KMS-11 (cell line): ENCODE measurements around the gene CACNG5.
"Not testable (repeated sequence)": the region's sequence is repeated elsewhere in the genome, so short reads cannot be mapped to it uniquely, and the experiment has no call there.

Source experiments
- H2AFZ ChIP-seq: fragments of 200-600 bp; sonication (generic); 2 replicates; pipeline ENCODE4 v1.6.1; 2016; ENCODE audit warnings: antibody characterized with exemption, mixed run types, low read depth
- H3K27ac ChIP-seq: fragments of 200-600 bp; sonication (generic); 2 replicates; pipeline ENCODE4 v1.6.1; 2016; ENCODE audit warnings: mild to moderate bottlenecking, mixed run types
- H3K27me3 ChIP-seq: fragments of 200-600 bp; sonication (generic); 2 replicates; pipeline ENCODE4 v1.6.1; 2017; ENCODE audit warnings: mild to moderate bottlenecking, low read depth, mixed run types, moderate library complexity; ENCODE audit not compliant: insufficient read depth
- H3K36me3 ChIP-seq: fragments of 200-600 bp; sonication (generic); 2 replicates; pipeline ENCODE4 v1.6.1; 2017; ENCODE audit warnings: mild to moderate bottlenecking, mixed run types; ENCODE audit not compliant: insufficient read depth
- H3K4me1 ChIP-seq: fragments of 200-600 bp; sonication (generic); 2 replicates; pipeline ENCODE4 v1.6.1; 2016; ENCODE audit warnings: mild to moderate bottlenecking, low read depth, mixed run types; ENCODE audit not compliant: poor library complexity, severe bottlenecking
- H3K4me2 ChIP-seq: fragments of 200-600 bp; sonication (generic); 2 replicates; pipeline ENCODE4 v1.7.0; 2016; ENCODE audit warnings: mild to moderate bottlenecking, mixed run types
- H3K4me3 ChIP-seq: fragments of 200-600 bp; sonication (generic); IDR thresholded peaks from 2 replicates; pipeline ENCODE4 v1.6.1; 2017; ENCODE audit warnings: low read depth, low read length, mixed read lengths; ENCODE audit not compliant: insufficient read depth
- H3K79me2 ChIP-seq: fragments of 200-600 bp; sonication (generic); 2 replicates; pipeline ENCODE4 v1.6.1; 2016; ENCODE audit warnings: low read depth, mixed run types; ENCODE audit not compliant: insufficient read depth
- H3K9ac ChIP-seq: fragments of 200-600 bp; sonication (generic); 2 replicates; pipeline ENCODE4 v1.6.1; 2016; ENCODE audit warnings: mild to moderate bottlenecking, mixed run types
- H4K20me1 ChIP-seq: fragments of 200-600 bp; sonication (generic); 2 replicates; pipeline ENCODE4 v1.6.1; 2016; ENCODE audit warnings: mild to moderate bottlenecking, mixed run types; ENCODE audit not compliant: insufficient read depth
- CTCF ChIP-seq: fragments of 200-600 bp; sonication (generic); conservative IDR thresholded peaks from 2 replicates; pipeline ENCODE4 v1.6.1; 2017; ENCODE audit warnings: low read depth, mild to moderate bottlenecking, antibody characterized with exemption, low read length, moderate library complexity, mixed read lengths

CACNG5 gene

GRCh38 chr17:66897141-66897540, 62.2 kb downstream of the CACNG5 start:
- H3K4me1 ChIP-seq, result no peaks in the 10 kb centered on the region
- H3K4me2 ChIP-seq, result no peak overlapping the region
- H3K27ac ChIP-seq, result no peak overlapping the region
- no peaks in the 10 kb centered on the region for H3K79me2 ChIP-seq
- H3K9ac ChIP-seq, result no peak overlapping the region
- no peaks in the 10 kb centered on the region for H3K27me3 ChIP-seq
- H4K20me1 ChIP-seq, result no peaks in the 10 kb centered on the region
- H3K36me3 ChIP-seq, result no peaks in the 10 kb centered on the region
- H3K4me3 ChIP-seq, result no peak overlapping the region
- TF ChIP-seq CTCF, result no peak
- no peak overlapping the region for H2AFZ ChIP-seq

- no peak overlapping the region for H3K27ac ChIP-seq
- no peak overlapping the region for H3K4me3 ChIP-seq
- no peak overlapping the region for H3K4me2 ChIP-seq
- H3K27me3 ChIP-seq, result no peaks in the 10 kb centered on the region
- no peaks in the 10 kb centered on the region for H4K20me1 ChIP-seq
- no peak for TF ChIP-seq CTCF
- no peaks in the 10 kb centered on the region for H3K4me1 ChIP-seq
- H3K9ac ChIP-seq, result no peak overlapping the region
- no peaks in the 10 kb centered on the region for H3K79me2 ChIP-seq
- no peak overlapping the region for H2AFZ ChIP-seq
- H3K36me3 ChIP-seq, result no peaks in the 10 kb centered on the region
Observed at GRCh38 chr17:66898536-66898935, 63.6 kb downstream of the CACNG5 start.

GRCh38 chr17:66900126-66901010, 65.5 kb downstream of the CACNG5 start:
- H3K9ac ChIP-seq, result no peak overlapping the region
- H2AFZ ChIP-seq, result no peak overlapping the region
- H3K36me3 ChIP-seq, result no peaks in the 10 kb centered on the region
- peak; percentile 65 for TF ChIP-seq CTCF
- no peaks in the 10 kb centered on the region for H3K27me3 ChIP-seq
- H4K20me1 ChIP-seq, result no peaks in the 10 kb centered on the region
- no peaks in the 10 kb centered on the region for H3K4me1 ChIP-seq
- H3K4me2 ChIP-seq, result no peak overlapping the region
- no peak overlapping the region for H3K4me3 ChIP-seq
- H3K27ac ChIP-seq, result no peak overlapping the region
- H3K79me2 ChIP-seq, result no peaks in the 10 kb centered on the region

GRCh38 chr17:66903296-66903695, 68.4 kb downstream of the CACNG5 start:
- H3K27me3 ChIP-seq, H3K4me3 ChIP-seq, H3K79me2 ChIP-seq, H3K27ac ChIP-seq, H4K20me1 ChIP-seq, H3K36me3 ChIP-seq, H3K4me2 ChIP-seq, H2AFZ ChIP-seq, H3K4me1 ChIP-seq, H3K9ac ChIP-seq: not testable (repeated sequence)

GRCh38 chr17:66903781-66904180, 68.9 kb downstream of the CACNG5 start:
- Histone ChIP-seq H3K4me1 (no peaks in the 10 kb centered on the region), H2AFZ (no peak overlapping the region), H3K27ac (no peak overlapping the region), H3K9ac (no peak overlapping the region), H3K79me2 (no peaks in the 10 kb centered on the region), H3K27me3 (no peaks in the 10 kb centered on the region), H3K4me2 (no peak overlapping the region), H3K36me3 (no peaks in the 10 kb centered on the region), H4K20me1 (no peaks in the 10 kb centered on the region), H3K4me3 (no peak overlapping the region)
- no peak for TF ChIP-seq CTCF
